NB4 (cell line): ENCODE results near the gene SDHAF4.

ENCODE experiments used
- DNase-seq: peaks from one replicate; pipeline ENCODE4 v3.0.0; 2010; ENCODE audit warnings: low read depth
- H3K4me3 ChIP-seq: one replicate; pipeline ENCODE4 v1.5.1; 2011; ENCODE audit warnings: mild to moderate bottlenecking, low read depth, low read length, moderate library complexity
- MYC ChIP-seq: IDR thresholded peaks from 2 replicates; pipeline ENCODE4 v1.6.1; 2011; ENCODE audit warnings: low read depth, low read length
- POLR2A ChIP-seq: IDR thresholded peaks from 2 replicates; pipeline ENCODE4 v1.6.1; 2011; ENCODE audit warnings: mild to moderate bottlenecking; ENCODE audit not compliant: insufficient read length; ENCODE audit errors: extremely low read depth
- TF ChIP-seq, protein P1 (sequence below): IDR thresholded peaks from 2 replicates; pipeline ENCODE4 v1.6.1; 2011; ENCODE audit warnings: low read depth, low read length
- TF ChIP-seq, protein P2 (sequence below): IDR thresholded peaks from one replicate; pipeline ENCODE4 v1.5.1; 2012; ENCODE audit warnings: low read depth, low read length

The SDHAF4 gene

DNA sequence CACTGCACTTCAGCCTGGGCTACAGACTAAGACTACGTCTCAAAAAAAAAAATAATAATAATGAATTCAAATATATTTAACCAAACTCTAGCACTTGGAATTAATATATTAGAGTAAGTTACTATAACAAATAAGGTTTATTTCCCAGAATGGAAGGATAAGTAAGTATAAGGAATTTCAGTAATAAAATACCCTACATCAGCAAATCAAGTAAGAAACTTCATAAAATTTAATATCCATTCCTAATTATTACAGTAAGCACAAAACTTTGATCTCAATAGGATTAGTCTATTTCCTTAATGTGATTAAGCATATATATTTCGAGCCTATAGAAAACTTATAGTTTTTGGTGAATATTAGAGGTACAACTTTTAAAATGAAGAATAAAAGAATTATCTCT, 36.7 kb upstream of the SDHAF4 start:
- H3K4me3 ChIP-seq = no peak overlapping the region
- no peak for DNase-seq
- TF ChIP-seq, protein P1, sequence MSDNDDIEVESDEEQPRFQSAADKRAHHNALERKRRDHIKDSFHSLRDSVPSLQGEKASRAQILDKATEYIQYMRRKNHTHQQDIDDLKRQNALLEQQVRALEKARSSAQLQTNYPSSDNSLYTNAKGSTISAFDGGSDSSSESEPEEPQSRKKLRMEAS = no peak

DNA sequence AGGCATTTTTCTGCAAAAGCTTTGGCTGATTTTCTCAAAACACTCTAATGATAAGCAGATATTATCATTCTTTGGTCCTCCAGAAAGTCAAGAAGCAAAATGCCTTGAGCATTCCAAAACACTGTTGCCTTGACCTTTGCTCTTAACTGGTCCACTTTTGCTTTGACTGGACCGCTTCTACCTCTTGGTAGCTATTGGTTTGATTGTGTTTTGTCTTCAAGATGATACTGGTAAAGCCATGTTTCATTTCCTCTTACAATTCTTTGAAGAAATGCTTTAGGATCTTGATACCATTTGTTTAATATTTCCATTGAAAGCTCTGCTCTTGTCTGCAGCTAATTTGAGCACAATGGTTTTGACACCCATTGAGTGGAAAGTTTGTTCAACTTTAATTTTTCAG, 35.6 kb upstream of the SDHAF4 start:
- TF ChIP-seq, protein P2, sequence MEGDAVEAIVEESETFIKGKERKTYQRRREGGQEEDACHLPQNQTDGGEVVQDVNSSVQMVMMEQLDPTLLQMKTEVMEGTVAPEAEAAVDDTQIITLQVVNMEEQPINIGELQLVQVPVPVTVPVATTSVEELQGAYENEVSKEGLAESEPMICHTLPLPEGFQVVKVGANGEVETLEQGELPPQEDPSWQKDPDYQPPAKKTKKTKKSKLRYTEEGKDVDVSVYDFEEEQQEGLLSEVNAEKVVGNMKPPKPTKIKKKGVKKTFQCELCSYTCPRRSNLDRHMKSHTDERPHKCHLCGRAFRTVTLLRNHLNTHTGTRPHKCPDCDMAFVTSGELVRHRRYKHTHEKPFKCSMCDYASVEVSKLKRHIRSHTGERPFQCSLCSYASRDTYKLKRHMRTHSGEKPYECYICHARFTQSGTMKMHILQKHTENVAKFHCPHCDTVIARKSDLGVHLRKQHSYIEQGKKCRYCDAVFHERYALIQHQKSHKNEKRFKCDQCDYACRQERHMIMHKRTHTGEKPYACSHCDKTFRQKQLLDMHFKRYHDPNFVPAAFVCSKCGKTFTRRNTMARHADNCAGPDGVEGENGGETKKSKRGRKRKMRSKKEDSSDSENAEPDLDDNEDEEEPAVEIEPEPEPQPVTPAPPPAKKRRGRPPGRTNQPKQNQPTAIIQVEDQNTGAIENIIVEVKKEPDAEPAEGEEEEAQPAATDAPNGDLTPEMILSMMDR = no peak
- TF ChIP-seq, protein P1 = no peak
- no peak for DNase-seq

DNA sequence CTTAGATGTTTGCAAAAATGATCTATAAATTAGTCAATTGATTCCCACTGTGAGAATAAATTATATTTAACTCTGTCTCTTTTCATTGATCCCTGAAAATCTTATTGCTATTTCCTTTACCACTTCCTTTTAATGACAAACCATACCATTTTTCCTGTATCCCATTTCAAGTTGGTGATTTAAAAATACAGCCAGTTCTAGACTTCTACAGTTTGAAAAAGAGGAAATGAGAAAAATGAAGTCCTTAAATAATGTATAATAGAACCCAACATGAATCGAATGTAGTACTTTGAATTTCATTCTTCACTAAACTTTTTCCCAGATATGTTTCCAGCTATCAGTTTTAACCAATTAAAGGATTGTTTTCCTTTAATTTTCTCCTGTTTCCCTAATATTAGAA, 29.5 kb upstream of the SDHAF4 start:
- no peak for DNase-seq
- no peak overlapping the region for H3K4me3 ChIP-seq
- TF ChIP-seq POLR2A (no peak), MYC (no peak)
- TF ChIP-seq, protein P1 = no peak
- TF ChIP-seq, protein P2 = no peak

More for the DNA sequence above, 35.6 kb upstream of the SDHAF4 start:
- H3K4me3 ChIP-seq = no peak overlapping the region

DNA sequence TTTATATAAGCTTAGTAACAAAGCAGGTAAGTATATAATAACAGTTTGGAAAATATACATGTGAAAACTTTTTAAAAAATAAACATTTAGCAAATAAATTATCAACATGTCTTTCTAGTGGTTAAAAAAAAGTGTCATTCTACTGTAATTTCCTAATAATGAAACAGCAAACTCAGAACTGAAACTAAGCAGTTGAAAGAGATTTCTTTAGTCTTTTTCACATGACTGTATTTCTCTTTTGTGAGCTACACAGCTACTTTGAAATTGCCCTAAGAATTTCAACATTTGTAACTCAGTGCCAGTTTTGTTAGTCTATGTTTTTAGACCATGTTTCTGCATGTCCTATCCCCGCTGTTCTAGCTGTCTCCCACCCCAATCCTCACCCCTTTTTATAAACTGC, 28.4 kb upstream of the SDHAF4 start:
- no peak overlapping the region for H3K4me3 ChIP-seq
- TF ChIP-seq POLR2A = no peak
- TF ChIP-seq MYC = no peak
- TF ChIP-seq, protein P2 = no peak
- TF ChIP-seq, protein P1 = no peak
- DNase-seq = no peak

DNA sequence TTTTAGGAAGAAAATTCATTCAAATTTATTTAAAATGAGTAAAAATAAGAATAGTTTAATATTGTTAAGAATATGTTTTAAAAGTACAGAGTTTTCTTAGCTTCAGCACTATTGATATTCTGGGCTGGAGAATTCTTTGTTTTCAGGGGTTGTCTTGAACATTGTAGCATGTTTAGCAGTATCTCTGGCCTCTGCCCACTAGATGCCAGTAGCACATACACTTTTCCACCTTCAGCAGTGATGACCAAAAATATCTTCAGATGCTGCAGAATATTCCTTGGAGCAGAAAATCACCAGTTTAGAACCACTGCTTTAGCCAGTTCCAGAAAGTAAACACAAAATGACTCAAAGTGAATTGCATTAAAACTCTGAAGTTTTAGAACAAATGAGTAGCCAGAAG, 19.4 kb upstream of the SDHAF4 start:
- H3K4me3 ChIP-seq = no peak overlapping the region
- DNase-seq = peak; percentile 23
- TF ChIP-seq POLR2A (no peak), MYC (no peak)
- TF ChIP-seq, protein P1 = no peak
- TF ChIP-seq, protein P2 = peak; percentile 43

DNA sequence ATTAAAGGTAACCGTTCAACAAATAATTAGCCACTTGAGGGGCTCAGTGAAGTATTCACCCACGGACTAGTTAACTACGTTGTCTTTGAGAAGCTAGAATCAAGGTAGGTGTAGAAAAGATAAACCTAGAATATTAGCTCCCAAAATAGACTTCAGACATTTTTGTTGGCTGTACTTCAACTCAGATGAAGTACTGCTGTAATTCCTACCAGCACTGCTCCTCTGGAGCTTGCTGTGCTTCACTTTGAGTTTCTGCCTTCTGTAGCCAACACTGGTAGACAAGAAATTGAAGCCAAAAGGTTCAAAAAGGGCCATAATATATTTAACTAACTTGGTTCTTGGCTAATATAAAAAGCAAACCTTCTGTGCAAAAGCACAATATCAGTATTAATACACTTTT, 18.8 kb upstream of the SDHAF4 start:
- no peak for DNase-seq
- TF ChIP-seq MYC (no peak), POLR2A (no peak)
- TF ChIP-seq, protein P2 = no peak
- H3K4me3 ChIP-seq = no peak overlapping the region
